HG03066 (cell line): ENCODE measurements around the gene KCNK18.
"Not testable (repeated sequence)": the region's sequence is repeated elsewhere in the genome, so short reads cannot be mapped to it uniquely, and the experiment has no call there.

Experiments used
- ATAC-seq: cut with Tn5 transposase; IDR thresholded peaks from one replicate; pipeline ENCODE4 v1.9.1; 2021; ENCODE audit warnings: low read depth; ENCODE audit not compliant: unreplicated experiment

Gene KCNK18

GRCh38 chr10:117217196-117217761 lies 20.0 kb downstream of the KCNK18 start:
- ATAC-seq: peak; percentile 57

GRCh38 chr10:117218654-117219053 lies 21.4 kb downstream of the KCNK18 start:
- no peak for ATAC-seq

GRCh38 chr10:117221156-117221711 lies 23.9 kb downstream of the KCNK18 start:
- ATAC-seq: no peak

- ATAC-seq: no peak
Measured at GRCh38 chr10:117222552-117222951, 25.3 kb downstream of the KCNK18 start.

- no peak for ATAC-seq
Measured at GRCh38 chr10:117222976-117223692, 25.8 kb downstream of the KCNK18 start.

GRCh38 chr10:117223693-117224430 lies 26.6 kb downstream of the KCNK18 start:
- no peak for ATAC-seq

- no peak for ATAC-seq
Measured at GRCh38 chr10:117224881-117225280, 27.6 kb downstream of the KCNK18 start.

- ATAC-seq: no peak
Measured at GRCh38 chr10:117226813-117227451, 29.6 kb downstream of the KCNK18 start.

- no peak for ATAC-seq
Measured at GRCh38 chr10:117228210-117228609, 30.9 kb downstream of the KCNK18 start.

- not testable (repeated sequence) for ATAC-seq
Measured at GRCh38 chr10:117230107-117230506, 32.8 kb downstream of the KCNK18 start.

GRCh38 chr10:117237401-117237991 lies 40.2 kb downstream of the KCNK18 start:
- ATAC-seq: no peak

- no peak for ATAC-seq
Measured at GRCh38 chr10:117239051-117239450, 41.8 kb downstream of the KCNK18 start.

- ATAC-seq: no peak
Measured at GRCh38 chr10:117239721-117240620, 42.7 kb downstream of the KCNK18 start.

- ATAC-seq: no peak
Measured at GRCh38 chr10:117240621-117241529, 43.6 kb downstream of the KCNK18 start, which contains the start of gene SLC18A2. Gene SLC18A2 (plus strand): TSS chr10:117241114. CDS start chr10:117241694, 580 bp downstream.

- ATAC-seq: no peak
Measured at GRCh38 chr10:117241541-117242462, 44.5 kb downstream of the KCNK18 start.

- no peak for ATAC-seq
Measured at GRCh38 chr10:117242463-117242832, 45.2 kb downstream of the KCNK18 start.

- ATAC-seq: no peak
Measured at GRCh38 chr10:117246997-117247671, 49.8 kb downstream of the KCNK18 start.
